T-helper 22 cell (primary cell): ENCODE measurements around the gene SLC5A5.
"Not testable (repeated sequence)": the region's sequence is repeated elsewhere in the genome, so short reads cannot be mapped to it uniquely, and the experiment has no call there.

Experiments used
- DNase-seq: peaks from one replicate; pipeline ENCODE4 v3.0.0-alpha.2; 2020; ENCODE audit warnings: low read depth

Gene SLC5A5

GRCh38 chr19:17871032-17871877, 490 bp upstream of the SLC5A5 start:
- DNase-seq: no peak

GRCh38 chr19:17872251-17873001, 681 bp downstream of the SLC5A5 start:
- DNase-seq: no peak

GRCh38 chr19:17873786-17874757, 2.3 kb downstream of the SLC5A5 start:
- DNase-seq: peak; percentile 39

- no peak for DNase-seq
These were observed 3.0 kb downstream of the SLC5A5 start for GRCh38 chr19:17874758-17875135.

GRCh38 chr19:17877696-17878095, 6.0 kb downstream of the SLC5A5 start:
- DNase-seq: no peak

GRCh38 chr19:17879466-17879865, 7.7 kb downstream of the SLC5A5 start:
- DNase-seq: no peak

- DNase-seq: no peak
These were observed 10.0 kb downstream of the SLC5A5 start for GRCh38 chr19:17881701-17882100.

- DNase-seq: no peak
These were observed 12.1 kb downstream of the SLC5A5 start for GRCh38 chr19:17883627-17884410.

GRCh38 chr19:17886515-17886914, 14.8 kb downstream of the SLC5A5 start:
- no peak for DNase-seq

- not testable (repeated sequence) for DNase-seq
These were observed 15.5 kb downstream of the SLC5A5 start for GRCh38 chr19:17887221-17887620.

- no peak for DNase-seq
These were observed 16.5 kb downstream of the SLC5A5 start for GRCh38 chr19:17888260-17888659.

GRCh38 chr19:17889609-17890214, 18.0 kb downstream of the SLC5A5 start:
- DNase-seq: no peak

- DNase-seq: no peak
These were observed 22.0 kb downstream of the SLC5A5 start for GRCh38 chr19:17893766-17894165.

GRCh38 chr19:17902701-17903100, 31.0 kb downstream of the SLC5A5 start:
- no peak for DNase-seq

GRCh38 chr19:17908244-17908643, 36.5 kb downstream of the SLC5A5 start:
- DNase-seq: no peak

GRCh38 chr19:17909003-17909732, 37.4 kb downstream of the SLC5A5 start:
- DNase-seq: no peak

GRCh38 chr19:17910791-17911360, 39.1 kb downstream of the SLC5A5 start:
- DNase-seq: no peak

- no peak for DNase-seq
These were observed 44.3 kb downstream of the SLC5A5 start for GRCh38 chr19:17915940-17916593.

GRCh38 chr19:17918151-17918550, 46.4 kb downstream of the SLC5A5 start:
- DNase-seq: not testable (repeated sequence)
